Spleen (tissue), 11 donors: ENCODE measurements around the gene PSORS1C2. TPM values are rescaled to one million over a fixed set of nuclear protein-coding genes. Genes with fewer than 3 reads are reported as not detected.

Experiments
- DNase-seq: peaks from one replicate; pipeline ENCODE4 v3.0.0-alpha.2; 2020
- H3K27ac ChIP-seq, 8 donors: fragments of 200-600 bp; sonication (generic) in 7 of 8; 1 replicate in 4 of 8; 2 replicates in 4 of 8; pipeline versions ENCODE4 v1.5.0 to v1.8.0; 2016 to 2021; ENCODE audit warnings: inconsistent platforms in 4 of 8, mild to moderate bottlenecking in 4 of 8, moderate library complexity in 1 of 8
- H3K27me3 ChIP-seq, 7 donors: fragments of 200-600 bp; sonication (generic) in 6 of 7; replicated peaks in 1 of 7; 1 replicate in 4 of 7; 2 replicates in 3 of 7; pipeline versions ENCODE4 v1.5.0 to v1.8.0; 2016 to 2021; ENCODE audit warnings: inconsistent platforms in 3 of 7, mild to moderate bottlenecking in 1 of 7
- H3K36me3 ChIP-seq, 6 donors: fragments of 200-600 bp; sonication (generic) in 5 of 6; 1 replicate in 4 of 6; 2 replicates in 2 of 6; pipeline versions ENCODE4 v1.5.0 to v1.8.0; 2016 to 2021; ENCODE audit warnings: inconsistent platforms in 2 of 6
- H3K4me1 ChIP-seq, 6 donors: fragments of 200-600 bp; sonication (generic) in 5 of 6; 1 replicate in 3 of 6; 2 replicates in 3 of 6; pipeline versions ENCODE4 v1.5.0 to v1.8.0; 2016 to 2021; ENCODE audit warnings: inconsistent platforms in 3 of 6
- H3K4me3 ChIP-seq, 8 donors: fragments of 200-600 bp; sonication (generic) in 7 of 8; 1 replicate in 4 of 8; 2 replicates in 4 of 8; pipeline versions ENCODE4 v1.5.0 to v1.8.0; 2016 to 2021; ENCODE audit warnings: inconsistent platforms in 4 of 8, mild to moderate bottlenecking in 4 of 8, moderate library complexity in 2 of 8
- H3K9me3 ChIP-seq, 8 donors: fragments of 200-600 bp; sonication (generic) in 7 of 8; 1 replicate in 4 of 8; 2 replicates in 4 of 8; pipeline versions ENCODE4 v1.5.0 to v1.8.0; 2016 to 2021; ENCODE audit warnings: inconsistent platforms in 4 of 8
- POLR2A ChIP-seq, 3 donors: fragments of 450-650 bp; IDR thresholded peaks; one replicate each; pipeline ENCODE4 v1.5.1; 2017; ENCODE audit warnings: antibody characterized with exemption in 3 of 3, mild to moderate bottlenecking in 1 of 3
- POLR2AphosphoS5 ChIP-seq, 3 donors: sonication (generic); formaldehyde crosslinking; IDR thresholded peaks; one replicate each; pipeline ENCODE4 v1.5.1; 2017; ENCODE audit warnings: antibody characterized with exemption in 3 of 3
- WGBS, 5 donors: extraction: QIAGEN DNeasy Blood & Tissue Kit in 3 of 5; methylation state at CpG; one replicate each; pipeline versions ENCODE4 v1.1.5 to v1.1.7; 2013 to 2018; 5-methylcytosine and 5-hydroxymethylcytosine counted together
- intact Hi-C: fragments of 100-400 bp; cut with DNase I; formaldehyde crosslinking; loops from one replicate; pipeline ENCODE4 v1.15.0; 2023; ENCODE audit warnings: low total_unique reads
- polyA plus RNA-seq, 3 donors: library from polyadenylated mRNA; stranded (reverse); fragments of 200-250 nt; gene quantifications; one replicate each; pipeline ENCODE4 v1.2.1, GENCODE V29; 2013
- total RNA-seq, 7 donors: library from RNA; depleted of rRNA in 3 of 7; stranded (reverse); fragments of >200 nt in 3 of 7; fragmentation: NEBNext Ultra II Directional in 4 of 7; extraction: Animal tissue kit (Norgen Biotek cat#: 25700) in 4 of 7; gene quantifications; one replicate each; pipeline versions ENCODE4 v1.1.0 to v1.2.1, GENCODE V29; 2016 to 2021
- TF ChIP-seq, protein P1 (sequence below), 11 experiments: fragments of 200-600 bp in 7 of 11; fragments of 450-650 bp in 4 of 11; sonication (generic) in 4 of 11; IDR thresholded peaks in 8 of 11; conservative IDR thresholded peaks in 3 of 11; 1 replicate in 7 of 11; 2 replicates in 4 of 11; pipeline versions ENCODE4 v1.4.0 to v1.8.0; 2016 to 2021; ENCODE audit warnings: antibody characterized with exemption in 11 of 11, inconsistent platforms in 4 of 11, mild to moderate bottlenecking in 1 of 11
- donor health status: healthy with polysubstance abuse.
- donor health status: DM: no; HTN: no; CAD: no; lungs with moderate emphysema.
- donor health status: DM: no; HTN: no; CAD: no.
- donor health status: Bipolar disorder and iron deficiency.
- donor health status: healthy.
- donor health status: DM: no; HTN: no; CAD: no.
- donor health status: DM: yes; HTN: yes; CAD: no.

Gene PSORS1C2
- total and polyA plus RNA-seq, 10 donors: not detected

DNA sequence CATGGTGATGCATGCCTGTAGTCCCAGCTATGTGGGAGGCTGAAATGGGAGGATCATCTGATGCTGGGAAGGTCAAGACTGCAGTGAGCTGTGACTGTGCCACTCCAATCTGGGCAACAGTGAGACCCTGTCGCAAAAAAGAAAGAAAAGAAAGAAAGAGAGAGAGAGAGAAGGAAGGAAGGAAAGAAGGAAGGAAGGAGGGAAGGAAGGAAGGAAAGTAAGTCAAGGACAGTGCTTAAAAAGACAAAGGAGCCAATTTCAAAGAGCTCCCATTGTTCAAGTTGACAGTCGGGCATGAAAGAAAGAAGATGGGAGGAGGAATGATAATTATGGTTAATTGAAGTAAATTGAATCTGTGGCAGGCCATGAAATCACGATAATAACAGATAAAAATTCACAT lies 42.7 kb downstream of the PSORS1C2 start:
- intact Hi-C loops: no loop called here
- no peak overlapping the region for H3K27ac ChIP-seq
- DNase-seq: no peak
- H3K27me3 ChIP-seq: no peaks in the 10 kb centered on the region
- peaks cover 11 to 45% (median 30%) of the 10 kb centered on the region in 6 donors for H3K4me1 ChIP-seq
- no peaks in the 10 kb centered on the region for H3K9me3 ChIP-seq
- H3K36me3 ChIP-seq: no peaks in the 10 kb centered on the region
- no peak overlapping the region for H3K4me3 ChIP-seq
- TF ChIP-seq, protein P1, sequence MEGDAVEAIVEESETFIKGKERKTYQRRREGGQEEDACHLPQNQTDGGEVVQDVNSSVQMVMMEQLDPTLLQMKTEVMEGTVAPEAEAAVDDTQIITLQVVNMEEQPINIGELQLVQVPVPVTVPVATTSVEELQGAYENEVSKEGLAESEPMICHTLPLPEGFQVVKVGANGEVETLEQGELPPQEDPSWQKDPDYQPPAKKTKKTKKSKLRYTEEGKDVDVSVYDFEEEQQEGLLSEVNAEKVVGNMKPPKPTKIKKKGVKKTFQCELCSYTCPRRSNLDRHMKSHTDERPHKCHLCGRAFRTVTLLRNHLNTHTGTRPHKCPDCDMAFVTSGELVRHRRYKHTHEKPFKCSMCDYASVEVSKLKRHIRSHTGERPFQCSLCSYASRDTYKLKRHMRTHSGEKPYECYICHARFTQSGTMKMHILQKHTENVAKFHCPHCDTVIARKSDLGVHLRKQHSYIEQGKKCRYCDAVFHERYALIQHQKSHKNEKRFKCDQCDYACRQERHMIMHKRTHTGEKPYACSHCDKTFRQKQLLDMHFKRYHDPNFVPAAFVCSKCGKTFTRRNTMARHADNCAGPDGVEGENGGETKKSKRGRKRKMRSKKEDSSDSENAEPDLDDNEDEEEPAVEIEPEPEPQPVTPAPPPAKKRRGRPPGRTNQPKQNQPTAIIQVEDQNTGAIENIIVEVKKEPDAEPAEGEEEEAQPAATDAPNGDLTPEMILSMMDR (IDR thresholded peaks at IDR 0.05 in 8 of 11, conservative IDR thresholded peaks at IDR 0.05 in 3 of 11): no peak
- no peak for TF ChIP-seq POLR2AphosphoS5 (IDR thresholded peaks at IDR 0.05)
- TF ChIP-seq POLR2A (IDR thresholded peaks at IDR 0.05): no peak
- WGBS, 5 donors: 62 to 79% (median 75%) methylated on average over 3 of the region's 3 CpGs

DNA sequence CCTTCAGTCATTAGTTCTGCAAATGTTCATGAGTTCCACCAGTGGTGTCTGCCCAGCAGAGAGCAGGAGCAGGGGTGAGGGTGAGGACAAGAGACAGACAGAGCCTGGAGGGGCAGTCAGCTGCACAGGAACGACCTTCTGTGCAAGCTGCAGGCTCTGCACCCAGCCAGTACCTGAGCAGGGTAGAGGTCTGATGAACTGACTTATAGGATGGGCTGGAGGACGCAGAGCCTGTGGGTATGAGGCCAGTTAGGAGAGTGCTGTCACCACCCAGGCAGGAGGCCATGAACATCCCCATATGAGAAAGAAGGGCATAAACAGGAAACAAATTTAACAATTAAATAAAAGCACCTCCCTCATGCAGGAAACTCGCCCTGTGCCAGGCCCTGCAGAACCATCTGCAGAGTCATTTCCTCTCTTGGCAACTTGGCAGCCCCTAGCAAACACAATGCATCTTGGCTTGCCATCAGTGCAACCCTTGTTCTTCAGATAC lies 44.4 kb downstream of the PSORS1C2 start:
- intact Hi-C loops: no loop called here
- TF ChIP-seq POLR2A (IDR thresholded peaks at IDR 0.05) (no peak), POLR2AphosphoS5 (IDR thresholded peaks at IDR 0.05) (peak in 2 of 3 donors; percentile 58 to 81)
- peak; percentile 85 for DNase-seq

GRCh38 chr6:31092769-31093505 lies 45.9 kb downstream of the PSORS1C2 start:
- TF ChIP-seq, protein P1 (IDR thresholded peaks at IDR 0.05 in 8 of 11, conservative IDR thresholded peaks at IDR 0.05 in 3 of 11): no peak
- TF ChIP-seq POLR2A (IDR thresholded peaks at IDR 0.05): no peak
- TF ChIP-seq POLR2AphosphoS5 (IDR thresholded peaks at IDR 0.05): no peak

More for the DNA sequence above, 44.4 kb downstream of the PSORS1C2 start:
- Histone ChIP-seq H3K27ac (peak overlapping the region; percentile 48 to 91 (median 76)), H3K4me3 (peak overlapping the region in 1 of 8 donors; percentile 5), H3K4me1 (peaks cover 11 to 45% (median 30%) of the 10 kb centered on the region in 6 donors), H3K9me3 (no peaks in the 10 kb centered on the region), H3K36me3 (no peaks in the 10 kb centered on the region), H3K27me3 (no peaks in the 10 kb centered on the region)
- 7 to 22% (median 11%) methylated on average over 3 of the region's 3 CpGs for WGBS, 5 donors

GRCh38 chr6:31092238-31092637 lies 46.6 kb downstream of the PSORS1C2 start:
- H3K9me3 ChIP-seq: no peaks in the 10 kb centered on the region
- intact Hi-C loops: no loop called here
- 86 to 99% (median 95%) methylated on average over 2 of the region's 2 CpGs for WGBS, 5 donors
- H3K4me1 ChIP-seq: peaks cover 11 to 47% (median 32%) of the 10 kb centered on the region in 6 donors
- TF ChIP-seq, protein P1 (IDR thresholded peaks at IDR 0.05 in 8 of 11, conservative IDR thresholded peaks at IDR 0.05 in 3 of 11): no peak
- TF ChIP-seq POLR2AphosphoS5 (IDR thresholded peaks at IDR 0.05) (no peak), POLR2A (IDR thresholded peaks at IDR 0.05) (no peak)
- H3K36me3 ChIP-seq: no peaks in the 10 kb centered on the region
- no peak for DNase-seq
- H3K4me3 ChIP-seq: no peak overlapping the region
- H3K27ac ChIP-seq: no peak overlapping the region
- H3K27me3 ChIP-seq: no peaks in the 10 kb centered on the region

More at GRCh38 chr6:31092769-31093505, 45.9 kb downstream of the PSORS1C2 start:
- Histone ChIP-seq H3K9me3 (no peaks in the 10 kb centered on the region), H3K27me3 (no peaks in the 10 kb centered on the region), H3K27ac (peak overlapping the region in 1 of 8 donors; percentile 74), H3K4me1 (peaks cover 11 to 46% (median 30%) of the 10 kb centered on the region in 6 donors), H3K4me3 (no peak overlapping the region), H3K36me3 (no peaks in the 10 kb centered on the region)
- WGBS, 5 donors: 91 to 95% (median 93%) methylated on average over 12 of the region's 12 CpGs
- intact Hi-C loops: no loop called here
- no peak for DNase-seq
